Subcutaneous adipose tissue (tissue), 4 donors: Measurements from ENCODE around the gene SIGLEC1. TPM values are rescaled to one million over a fixed set of nuclear protein-coding genes. Genes with fewer than 3 reads are reported as not detected.

Experiments
- total RNA-seq, 4 donors: library from RNA; depleted of rRNA; stranded (reverse); fragments of >200 nt; gene quantifications; one replicate each; pipeline ENCODE4 v1.1.0, GENCODE V29; 2016
- TF ChIP-seq, protein P1 (sequence below): fragments of 450-650 bp; IDR thresholded peaks from one replicate; pipeline ENCODE4 v1.5.1; 2016; ENCODE audit warnings: low read depth, mild to moderate bottlenecking, control low read depth, antibody characterized with exemption, moderate library complexity

SIGLEC1 gene
- total RNA-seq, 4 donors from 2014 or later: 33.2 to 47.8 (median 37.5) TPM

DNA sequence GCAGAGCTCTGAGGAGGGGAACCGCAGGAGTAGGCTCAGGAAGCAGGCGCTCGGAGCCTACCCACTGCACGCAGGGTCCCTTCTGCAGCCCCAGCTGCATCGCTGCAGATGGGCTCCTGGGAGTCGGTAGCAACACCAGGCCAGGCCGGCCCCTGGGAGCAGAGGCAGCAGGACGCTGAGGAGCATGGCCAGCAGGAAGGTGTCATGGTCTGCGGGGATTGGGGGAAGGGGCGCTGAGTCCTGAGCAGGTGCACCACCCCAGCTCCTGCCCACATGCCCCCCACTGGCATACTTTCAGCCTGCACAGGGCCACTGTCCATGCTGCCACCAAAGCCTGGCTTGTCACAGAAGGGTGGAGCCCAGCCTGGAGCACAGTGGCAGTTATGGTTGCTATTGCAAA is 41.5 kb downstream of the SIGLEC1 start:
- TF ChIP-seq, protein P1, sequence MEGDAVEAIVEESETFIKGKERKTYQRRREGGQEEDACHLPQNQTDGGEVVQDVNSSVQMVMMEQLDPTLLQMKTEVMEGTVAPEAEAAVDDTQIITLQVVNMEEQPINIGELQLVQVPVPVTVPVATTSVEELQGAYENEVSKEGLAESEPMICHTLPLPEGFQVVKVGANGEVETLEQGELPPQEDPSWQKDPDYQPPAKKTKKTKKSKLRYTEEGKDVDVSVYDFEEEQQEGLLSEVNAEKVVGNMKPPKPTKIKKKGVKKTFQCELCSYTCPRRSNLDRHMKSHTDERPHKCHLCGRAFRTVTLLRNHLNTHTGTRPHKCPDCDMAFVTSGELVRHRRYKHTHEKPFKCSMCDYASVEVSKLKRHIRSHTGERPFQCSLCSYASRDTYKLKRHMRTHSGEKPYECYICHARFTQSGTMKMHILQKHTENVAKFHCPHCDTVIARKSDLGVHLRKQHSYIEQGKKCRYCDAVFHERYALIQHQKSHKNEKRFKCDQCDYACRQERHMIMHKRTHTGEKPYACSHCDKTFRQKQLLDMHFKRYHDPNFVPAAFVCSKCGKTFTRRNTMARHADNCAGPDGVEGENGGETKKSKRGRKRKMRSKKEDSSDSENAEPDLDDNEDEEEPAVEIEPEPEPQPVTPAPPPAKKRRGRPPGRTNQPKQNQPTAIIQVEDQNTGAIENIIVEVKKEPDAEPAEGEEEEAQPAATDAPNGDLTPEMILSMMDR: no peak

- TF ChIP-seq, protein P1: no peak
Observed at GRCh38 chr20:3670511-3670910, 41.9 kb downstream of the SIGLEC1 start.

DNA sequence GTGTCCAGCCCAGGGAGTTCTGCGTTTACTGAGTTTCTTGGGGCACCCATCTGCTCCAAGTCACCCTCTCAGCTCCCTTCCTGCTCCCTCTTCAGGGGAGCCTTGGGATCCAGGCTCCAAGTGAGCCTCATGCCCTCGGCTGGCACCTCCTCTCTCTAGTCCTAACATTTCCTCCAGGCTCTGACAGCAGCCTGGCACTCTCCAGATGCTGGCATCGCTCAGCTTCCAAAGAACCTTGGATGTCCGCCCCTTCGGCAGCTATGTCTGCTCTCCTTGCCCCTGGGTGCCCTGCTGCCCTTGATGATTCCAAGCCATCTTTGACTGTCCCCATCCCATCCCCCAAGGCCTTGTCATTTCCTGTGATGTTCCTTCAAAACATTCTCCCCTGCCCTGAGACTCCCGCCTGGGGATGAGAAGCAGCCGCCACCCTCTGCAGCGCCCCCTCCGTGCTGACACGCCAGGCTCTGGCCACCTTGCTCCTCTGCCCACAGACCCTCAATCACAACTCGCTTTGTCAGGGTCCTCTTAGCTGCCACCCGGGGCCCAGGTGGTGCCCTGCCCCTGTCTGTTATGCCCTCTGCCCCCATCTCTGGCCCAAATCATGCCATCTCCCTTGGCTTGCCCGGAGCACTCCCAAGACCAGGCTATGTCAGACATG is 42.6 kb downstream of the SIGLEC1 start:
- TF ChIP-seq, protein P1: no peak

DNA sequence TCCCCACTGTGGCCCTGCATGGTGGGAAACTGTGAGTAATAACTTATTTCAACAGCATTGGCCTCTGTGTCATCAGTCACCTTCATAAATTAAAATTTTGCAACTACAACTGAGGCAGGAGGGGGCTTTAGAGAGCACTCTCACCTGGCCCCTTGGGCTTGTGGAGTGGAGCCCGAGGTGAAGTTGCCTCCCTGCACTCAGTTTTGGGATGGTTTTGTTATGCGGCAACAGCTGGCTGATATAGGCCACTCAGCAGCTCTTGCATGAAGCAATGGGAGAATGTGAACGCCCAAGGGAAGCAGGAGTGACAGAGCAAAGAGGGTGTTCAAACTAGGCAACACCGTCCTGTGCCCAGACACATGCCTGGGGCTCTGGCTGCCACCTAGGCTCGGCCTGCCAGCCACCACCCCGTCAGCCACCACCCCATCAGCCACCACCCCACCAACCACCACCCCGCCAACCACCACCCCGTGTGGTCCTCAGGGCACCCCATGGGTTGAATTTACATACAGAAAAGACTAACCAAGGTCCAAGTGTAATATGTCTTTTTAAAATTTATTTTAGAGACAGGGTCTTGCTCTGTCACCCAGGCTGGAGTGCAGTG is 44.9 kb downstream of the SIGLEC1 start:
- TF ChIP-seq, protein P1: no peak

- TF ChIP-seq, protein P1: no peak
Observed at GRCh38 chr20:3663858-3664257, 48.5 kb downstream of the SIGLEC1 start.

GRCh38 chr20:3663031-3663701 is 49.2 kb downstream of the SIGLEC1 start, which contains the start of gene GFRA4:
Gene GFRA4, minus strand, starts transcription at chr20:3663399. Its CDS starts 0 bp downstream, at chr20:3663399.
- TF ChIP-seq, protein P1: no peak

Other genes starting within 250 kb of the SIGLEC1 start
- gene ATRN, start 241.6 kb downstream of the SIGLEC1 start, total RNA-seq: 10 to 100 TPM; 24.7 to 42.3 (median 30.3) TPM
- not detected for gene GFRA4, start 49.2 kb downstream of the SIGLEC1 start, total RNA-seq
- gene ADAM33, start 30.6 kb downstream of the SIGLEC1 start, total RNA-seq: 10 to 100 TPM; 23.6 to 43.9 (median 39.0) TPM
- gene HSPA12B, start 20.1 kb upstream of the SIGLEC1 start, total RNA-seq: 10 to 100 TPM in 1 of 4 donors, 1 to 10 TPM in 3; 8.0 to 33.7 (median 8.6) TPM
- 100 to 1,000 TPM in 1 of 4 donors, 10 to 100 TPM in 3; 20.1 to 115 (median 22.8) TPM for gene ADISSP, start 55.2 kb upstream of the SIGLEC1 start, total RNA-seq
- 1 to 10 TPM in 1 of 4 donors, not detected in 3; 1.3 TPM for gene SPEF1, start 68.8 kb upstream of the SIGLEC1 start, total RNA-seq
- 100 to 1,000 TPM in 1 of 4 donors, 10 to 100 TPM in 3; 36.5 to 101 (median 51.4) TPM for gene CENPB, start 74.1 kb upstream of the SIGLEC1 start, total RNA-seq
- 10 to 100 TPM; 14.7 to 25.6 (median 19.2) TPM for gene CDC25B, start 83.7 kb upstream of the SIGLEC1 start, total RNA-seq
- 10 to 100 TPM in 2 of 4 donors, 1 to 10 TPM in 2; 8.0 to 15.1 (median 10.6) TPM for gene AP5S1, start 107.9 kb upstream of the SIGLEC1 start, total RNA-seq
- gene MAVS, start 134.2 kb upstream of the SIGLEC1 start, total RNA-seq: 10 to 100 TPM; 20.7 to 58.0 (median 27.2) TPM
- 10 to 100 TPM; 31.3 to 59.5 (median 47.6) TPM for gene PANK2, start 176.8 kb upstream of the SIGLEC1 start, total RNA-seq